Measurements from ENCODE around the gene VWA7.

- TF ChIP-seq POLR2A (IDR thresholded peaks at IDR 0.05; ENCODE audit: extremely low read depth, insufficient read length) (peak; percentile 72), CTCF (IDR thresholded peaks at IDR 0.05; ENCODE audit: low read depth, low read length) (no peak)
These were observed 37.3 kb downstream of the VWA7 start, which contains the start of gene MSH5 for GRCh38 chr6:31739639-31740396.
